HG02798 (cell line): ENCODE results near the gene EPHB4.
"Not testable (repeated sequence)": the region's sequence is repeated elsewhere in the genome, so short reads cannot be mapped to it uniquely, and the experiment has no call there.

Source experiments
- ATAC-seq: cut with Tn5 transposase; IDR thresholded peaks from one replicate; pipeline ENCODE4 v1.9.1; 2021; ENCODE audit warnings: mild to moderate bottlenecking; ENCODE audit not compliant: unreplicated experiment, poor library complexity

The EPHB4 gene

GRCh38 chr7:100823140-100823525 is 4.2 kb downstream of the EPHB4 start:
- no peak for ATAC-seq

GRCh38 chr7:100822236-100823139 is 4.8 kb downstream of the EPHB4 start:
- ATAC-seq: no peak

- ATAC-seq: no peak
These were observed 7.7 kb downstream of the EPHB4 start for GRCh38 chr7:100819586-100819985.

DNA sequence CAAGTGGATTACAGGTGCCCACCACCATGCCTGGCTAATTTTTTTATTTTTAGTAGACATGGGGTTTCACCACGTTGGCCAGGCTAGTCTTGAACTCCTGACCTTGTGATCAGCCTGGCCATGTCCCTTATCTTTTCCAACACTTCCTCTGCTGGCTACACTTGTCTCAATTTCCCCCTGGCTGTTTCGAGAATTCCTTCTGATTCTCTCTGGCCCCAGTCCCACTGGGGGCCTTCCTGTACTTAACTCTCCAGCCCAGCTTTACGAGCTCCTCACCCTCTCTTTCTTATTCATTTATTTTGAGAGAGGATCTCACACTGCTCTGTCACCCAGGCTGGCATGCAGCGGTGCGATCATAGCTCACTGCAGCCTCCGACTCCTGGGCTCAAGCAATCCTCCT is 8.5 kb downstream of the EPHB4 start:
- ATAC-seq: no peak

DNA sequence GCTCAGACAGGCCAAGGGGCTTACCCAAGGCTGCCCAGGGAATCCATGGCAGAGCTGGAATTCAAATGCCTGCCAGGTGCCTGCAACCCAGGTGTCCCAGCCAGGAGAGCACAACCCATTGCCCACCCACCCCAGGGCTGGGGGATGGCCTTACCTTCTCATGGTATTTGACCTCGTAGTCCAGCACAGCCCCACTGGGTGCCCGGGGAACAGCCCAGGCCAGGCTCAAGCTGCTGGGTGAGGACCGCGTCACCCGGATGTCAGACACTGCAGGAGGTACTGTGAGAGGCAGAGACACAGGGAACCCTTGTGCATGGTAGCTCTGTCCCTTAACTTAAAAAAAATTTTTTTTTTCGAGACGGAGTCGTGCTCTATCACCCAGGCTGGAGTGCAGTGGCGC is 9.0 kb downstream of the EPHB4 start:
- ATAC-seq: no peak

DNA sequence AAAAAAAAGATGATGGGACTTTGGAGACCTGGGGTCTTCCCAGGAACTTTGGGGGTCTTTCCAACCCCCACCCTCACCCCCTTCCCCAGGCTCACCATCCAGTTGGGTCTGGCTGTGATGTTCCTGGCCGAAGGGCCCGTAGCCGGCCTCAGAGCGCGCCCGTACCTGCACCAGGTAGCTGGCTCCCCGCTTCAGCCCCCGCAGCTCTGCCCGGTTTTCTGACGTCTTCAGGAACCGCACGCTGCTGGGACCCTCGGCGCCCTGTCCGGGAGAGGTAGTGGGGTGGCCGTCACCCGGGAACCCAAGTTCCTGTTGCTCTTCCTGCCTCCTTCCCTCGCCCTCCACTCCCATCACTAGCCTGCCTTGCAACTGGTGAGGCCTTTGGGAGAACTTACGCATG is 10.2 kb downstream of the EPHB4 start:
- ATAC-seq: no peak

GRCh38 chr7:100816515-100816914 is 10.8 kb downstream of the EPHB4 start:
- ATAC-seq: not testable (repeated sequence)

DNA sequence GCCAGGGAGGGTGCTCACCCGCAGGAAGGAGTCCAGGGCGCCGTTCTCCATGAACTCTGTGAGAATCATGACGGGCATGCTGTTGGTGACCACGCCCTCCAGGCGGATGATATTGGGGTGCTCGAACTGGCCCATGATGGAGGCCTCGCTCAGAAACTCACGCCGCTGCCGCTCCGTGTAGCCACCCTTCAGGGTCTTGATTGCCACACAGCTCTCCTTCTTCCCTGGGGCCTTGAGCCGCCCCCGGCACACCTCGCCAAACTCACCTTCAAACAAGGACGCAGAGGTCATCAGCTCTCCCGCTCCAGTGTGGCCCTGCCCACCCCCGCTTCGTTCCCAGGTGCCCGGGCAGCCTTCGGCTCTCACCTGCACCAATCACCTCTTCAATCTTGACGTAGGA is 14.6 kb downstream of the EPHB4 start:
- ATAC-seq: no peak

DNA sequence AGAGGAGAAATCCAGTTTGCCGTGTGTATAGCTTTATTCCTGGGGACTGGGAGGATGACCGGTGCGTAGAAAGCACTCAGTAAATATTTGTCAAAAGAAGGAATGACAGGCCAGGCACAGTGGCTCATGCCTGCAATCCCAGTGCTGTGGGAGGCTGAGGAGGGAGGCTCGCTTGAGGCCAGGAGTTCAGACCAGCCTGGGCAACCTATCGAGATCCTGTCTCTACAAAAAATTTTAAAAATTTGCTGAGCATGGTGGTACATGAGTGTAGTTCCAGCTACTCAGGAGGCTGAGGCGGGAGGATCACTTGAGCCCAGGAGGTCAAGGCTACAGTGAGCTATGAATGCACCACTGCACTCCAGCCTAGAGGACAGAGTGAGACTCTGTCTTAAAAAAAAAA is 15.8 kb downstream of the EPHB4 start:
- ATAC-seq: no peak

DNA sequence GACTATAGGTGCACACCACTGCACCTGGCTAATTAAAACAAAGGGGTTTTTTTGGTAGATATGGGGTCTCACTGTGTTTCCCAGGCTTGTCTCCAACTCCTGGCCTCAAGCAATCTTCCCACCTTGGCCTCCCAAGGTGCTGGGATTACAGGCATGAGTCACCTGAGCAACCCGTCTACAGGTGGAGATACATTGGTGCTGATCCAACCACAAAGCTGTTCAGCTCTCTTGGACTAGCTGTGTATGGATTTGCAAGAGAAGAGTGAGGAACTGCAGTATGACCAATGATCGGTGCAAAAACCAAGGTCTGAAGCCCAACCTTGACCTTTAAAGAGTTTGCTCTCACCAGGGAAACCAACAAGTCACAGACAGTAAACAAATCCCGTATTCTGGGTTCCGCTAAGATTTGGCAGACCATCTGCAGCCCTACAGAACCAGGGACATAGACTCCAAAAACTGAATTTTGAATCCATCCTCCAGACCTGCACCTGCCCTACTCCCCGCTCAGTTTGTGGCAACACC is 18.9 kb downstream of the EPHB4 start:
- no peak for ATAC-seq

DNA sequence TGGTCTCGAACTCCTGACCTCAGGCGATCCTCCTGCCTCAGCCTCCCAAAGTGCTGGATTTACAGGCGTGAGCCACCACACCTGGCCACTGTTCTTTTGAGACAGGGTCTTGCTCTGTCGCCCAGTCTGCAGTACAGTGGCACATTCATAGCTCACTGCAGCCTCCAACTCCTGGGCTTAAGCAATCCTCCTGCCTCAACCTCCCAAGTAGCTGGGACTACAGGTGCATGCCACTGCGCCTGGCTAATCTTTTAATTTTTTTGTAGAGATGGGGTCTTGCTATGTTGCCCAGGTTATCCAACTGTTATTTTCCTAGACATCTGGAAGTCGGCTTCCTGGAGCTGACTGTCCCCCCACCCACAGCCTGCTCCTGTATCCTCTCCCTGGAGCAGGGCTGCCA is 20.4 kb downstream of the EPHB4 start:
- ATAC-seq: not testable (repeated sequence)

DNA sequence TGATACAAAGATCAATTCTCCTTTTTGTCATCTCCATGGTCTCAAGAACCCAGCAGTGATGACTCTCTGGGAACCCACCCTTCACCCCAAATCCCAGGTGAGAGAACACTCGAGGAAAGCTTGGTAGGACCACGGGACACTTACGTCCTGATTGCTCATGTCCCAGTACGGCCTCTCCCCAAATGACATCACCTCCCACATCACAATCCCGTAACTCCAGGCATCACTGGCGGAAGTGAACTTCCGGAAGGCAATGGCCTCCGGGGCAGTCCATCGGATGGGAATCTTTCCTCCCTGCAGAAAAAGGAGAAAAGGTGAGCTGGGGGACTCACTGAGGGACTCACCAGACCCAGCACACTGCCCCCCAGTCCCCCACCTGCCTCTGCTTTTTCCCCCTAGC is 21.0 kb downstream of the EPHB4 start:
- no peak for ATAC-seq

GRCh38 chr7:100804681-100805431 is 22.5 kb downstream of the EPHB4 start:
- ATAC-seq: no peak

GRCh38 chr7:100803398-100804161 is 23.7 kb downstream of the EPHB4 start:
- peak; percentile 94 for ATAC-seq

DNA sequence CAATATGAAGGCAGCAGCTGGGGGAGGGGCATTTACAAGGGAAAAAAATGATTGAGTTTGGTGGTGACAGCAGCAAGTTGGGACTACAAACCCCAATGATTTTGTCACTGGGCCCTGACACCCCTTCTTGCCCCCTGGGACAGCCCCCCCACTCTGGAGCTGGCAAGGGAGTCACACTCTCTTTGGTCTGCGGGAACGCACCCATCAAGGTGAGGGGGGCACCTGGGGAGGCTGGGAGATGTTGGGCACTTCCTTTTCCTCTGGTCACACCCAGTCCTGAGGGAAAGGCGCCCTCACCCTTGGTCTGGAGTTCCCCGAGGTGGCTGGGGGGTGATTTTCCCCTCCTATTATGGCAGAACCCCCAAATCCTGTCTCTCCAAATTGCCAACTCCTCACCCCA is 24.4 kb downstream of the EPHB4 start:
- ATAC-seq: no peak

- no peak for ATAC-seq
These were observed 25.3 kb downstream of the EPHB4 start for GRCh38 chr7:100801833-100802568.

GRCh38 chr7:100799037-100799896 is 28.1 kb downstream of the EPHB4 start:
- ATAC-seq: no peak

DNA sequence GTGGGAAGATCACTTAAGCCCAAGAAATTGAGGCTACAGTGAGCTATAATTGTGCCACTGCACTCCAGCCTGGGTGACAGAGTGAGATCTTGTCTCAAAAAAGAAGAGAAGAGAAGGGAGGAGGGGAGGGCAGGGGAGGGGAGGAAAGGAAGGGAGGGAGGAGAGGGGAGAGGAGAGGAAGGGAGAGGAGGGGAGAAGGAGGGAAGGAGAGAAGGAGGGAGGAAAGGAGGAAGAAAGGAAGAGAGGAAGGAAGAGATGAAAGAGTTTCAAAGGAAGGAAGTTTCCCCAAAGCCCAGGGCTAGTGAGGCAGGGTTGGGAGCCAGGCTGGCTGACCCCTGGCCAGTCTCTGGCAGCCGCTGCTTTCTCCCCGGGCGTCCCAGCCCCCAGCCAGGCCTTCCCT is 32.6 kb downstream of the EPHB4 start:
- no peak for ATAC-seq
